Adrenal gland (tissue), 12 donors: Measurements from ENCODE around the gene PHGDH. TPM values are rescaled to one million over a fixed set of nuclear protein-coding genes. Genes with fewer than 3 reads are reported as not detected.

Experiments
- DNase-seq, 7 donors: peaks; one replicate each; pipeline ENCODE4 v3.0.0-alpha.2; 2019 to 2020
- H3K27ac ChIP-seq, 5 donors: fragments of 200-600 bp; sonication (generic) in 4 of 5; 1 replicate in 3 of 5; 2 replicates in 2 of 5; pipeline versions ENCODE4 v1.5.1 to v1.8.0; 2016 to 2020; ENCODE audit warnings: mild to moderate bottlenecking in 1 of 5
- H3K27me3 ChIP-seq: fragments of 200-600 bp; 2 replicates; pipeline ENCODE4 v1.8.0; 2021
- H3K36me3 ChIP-seq, 2 donors: fragments of 200-600 bp; replicated peaks in 1 of 2; 1 replicate in 1 of 2; 2 replicates in 1 of 2; pipeline versions ENCODE4 v1.5.1 to v1.8.0; 2018 to 2022
- H3K4me1 ChIP-seq, 2 donors: fragments of 200-600 bp; replicated peaks in 1 of 2; 1 replicate in 1 of 2; 2 replicates in 1 of 2; pipeline versions ENCODE4 v1.5.1 to v1.8.0; 2018 to 2021
- H3K4me3 ChIP-seq, 4 donors: fragments of 200-600 bp; sonication (generic) in 3 of 4; one replicate each; pipeline ENCODE4 v1.5.1; 2016 to 2018
- H3K9me3 ChIP-seq, 3 donors: fragments of 200-600 bp; sonication (generic) in 1 of 3; replicated peaks in 1 of 3; 1 replicate in 2 of 3; 2 replicates in 1 of 3; pipeline versions ENCODE4 v1.5.1 to v1.8.0; 2016 to 2021
- POLR2A ChIP-seq, 2 donors: fragments of 450-650 bp; IDR thresholded peaks; one replicate each; pipeline ENCODE4 v1.6.1; 2017; ENCODE audit warnings: antibody characterized with exemption in 2 of 2, mild to moderate bottlenecking in 2 of 2, moderate library complexity in 1 of 2
- WGBS, 4 donors: extraction: QIAGEN DNeasy Blood & Tissue Kit in 2 of 4; methylation state at CpG; one replicate each; pipeline versions ENCODE4 v1.1.5 to v1.1.7; 2013 to 2017; 5-methylcytosine and 5-hydroxymethylcytosine counted together
- intact Hi-C, 2 donors: fragments of 100-400 bp; cut with DNase I; formaldehyde crosslinking; loops; one replicate each; pipeline versions ENCODE4 v1.14.1 to v1.15.0; 2022 to 2023
- polyA plus RNA-seq, 3 donors: library from polyadenylated mRNA; stranded (reverse); fragments of 200-250 nt in 2 of 3; fragments of 350-450 nt in 1 of 3; fragmentation: Illumina TruSeq in 1 of 3; extraction: RNeasy Lipid Tissue Mini Kit (QIAGEN cat#74804) in 1 of 3; gene quantifications; one replicate each; pipeline ENCODE4 v1.2.3, GENCODE V29; 2013 to 2014
- total RNA-seq, 9 donors: library from RNA; depleted of rRNA in 4 of 9; stranded (reverse); fragments of >200 nt in 4 of 9; fragments of 120-200 nt in 1 of 9; fragmentation: NEBNext Ultra II Directional in 1 of 9; extraction: Animal tissue kit (Norgen Biotek cat#: 25700) in 1 of 9; gene quantifications; one replicate each; pipeline versions ENCODE4 v1.1.0 to v1.2.4, GENCODE V29; 2013 to 2023
- TF ChIP-seq, protein P1 (sequence below), 6 experiments: fragments of 450-650 bp in 4 of 6; fragments of 200-600 bp in 2 of 6; sonication (generic) in 1 of 6; IDR thresholded peaks; 1 replicate in 5 of 6; 2 replicates in 1 of 6; pipeline versions ENCODE4 v1.5.1 to v1.8.0; 2016 to 2021; ENCODE audit warnings: antibody characterized with exemption in 6 of 6, mild to moderate bottlenecking in 2 of 6, moderate library complexity in 1 of 6
- donor health status: healthy with polysubstance abuse.
- donor health status: Bipolar disorder and iron deficiency.
- donor health status: DM: yes; HTN: yes; CAD: no.
- donor health status: DM: no; HTN: no; CAD: no.
- donor health status: DM: no; HTN: no; CAD: no.
- donor health status: DM: yes; HTN: yes; CAD: no.

PHGDH gene
- total and polyA plus RNA-seq, 12 donors: 1.8 to 27.7 (median 3.6) TPM

DNA sequence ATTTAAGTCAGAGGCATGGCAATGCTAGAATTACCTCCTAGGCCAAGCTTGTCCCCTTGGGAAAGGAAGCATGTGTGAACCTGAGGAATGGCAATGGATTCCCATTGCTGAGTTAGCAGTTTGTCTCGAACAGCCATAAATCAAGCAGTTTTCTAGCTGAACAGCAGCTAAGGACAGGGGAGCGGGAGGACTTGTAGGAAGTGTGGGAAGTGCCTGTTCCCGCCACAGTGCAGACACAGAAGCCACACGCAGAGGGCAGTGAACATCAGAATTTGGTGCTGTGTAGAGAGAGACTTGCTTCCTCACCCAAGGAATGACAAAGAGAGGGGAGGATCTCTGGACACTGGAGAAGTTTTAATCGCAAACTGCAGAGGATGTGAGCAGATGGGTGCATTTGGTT is 3.8 kb downstream of the PHGDH start:
- 49 to 74% (median 55%) methylated on average over 5 of the region's 5 CpGs for WGBS, 4 donors
- H3K27ac ChIP-seq: no peak overlapping the region
- no peak for DNase-seq
- no peaks in the 10 kb centered on the region for H3K9me3 ChIP-seq
- H3K4me1 ChIP-seq: peaks cover 13 to 15% of the 10 kb centered on the region in 2 donors
- TF ChIP-seq, protein P1, sequence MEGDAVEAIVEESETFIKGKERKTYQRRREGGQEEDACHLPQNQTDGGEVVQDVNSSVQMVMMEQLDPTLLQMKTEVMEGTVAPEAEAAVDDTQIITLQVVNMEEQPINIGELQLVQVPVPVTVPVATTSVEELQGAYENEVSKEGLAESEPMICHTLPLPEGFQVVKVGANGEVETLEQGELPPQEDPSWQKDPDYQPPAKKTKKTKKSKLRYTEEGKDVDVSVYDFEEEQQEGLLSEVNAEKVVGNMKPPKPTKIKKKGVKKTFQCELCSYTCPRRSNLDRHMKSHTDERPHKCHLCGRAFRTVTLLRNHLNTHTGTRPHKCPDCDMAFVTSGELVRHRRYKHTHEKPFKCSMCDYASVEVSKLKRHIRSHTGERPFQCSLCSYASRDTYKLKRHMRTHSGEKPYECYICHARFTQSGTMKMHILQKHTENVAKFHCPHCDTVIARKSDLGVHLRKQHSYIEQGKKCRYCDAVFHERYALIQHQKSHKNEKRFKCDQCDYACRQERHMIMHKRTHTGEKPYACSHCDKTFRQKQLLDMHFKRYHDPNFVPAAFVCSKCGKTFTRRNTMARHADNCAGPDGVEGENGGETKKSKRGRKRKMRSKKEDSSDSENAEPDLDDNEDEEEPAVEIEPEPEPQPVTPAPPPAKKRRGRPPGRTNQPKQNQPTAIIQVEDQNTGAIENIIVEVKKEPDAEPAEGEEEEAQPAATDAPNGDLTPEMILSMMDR (IDR thresholded peaks at IDR 0.05): no peak
- H3K4me3 ChIP-seq: no peak overlapping the region
- intact Hi-C loops: no loop called here
- no peaks in the 10 kb centered on the region for H3K36me3 ChIP-seq
- H3K27me3 ChIP-seq: peaks cover 14% of the 10 kb centered on the region

GRCh38 chr1:119718409-119718808 is 6.7 kb downstream of the PHGDH start:
- no peak for DNase-seq
- no peaks in the 10 kb centered on the region for H3K4me1 ChIP-seq
- no peaks in the 10 kb centered on the region for H3K27me3 ChIP-seq
- no peaks in the 10 kb centered on the region for H3K36me3 ChIP-seq
- no peak for TF ChIP-seq POLR2A (IDR thresholded peaks at IDR 0.05)
- TF ChIP-seq, protein P1 (IDR thresholded peaks at IDR 0.05): no peak
- no peaks in the 10 kb centered on the region for H3K9me3 ChIP-seq
- intact Hi-C loops: no loop called here
- no peak overlapping the region for H3K27ac ChIP-seq
- no peak overlapping the region for H3K4me3 ChIP-seq

DNA sequence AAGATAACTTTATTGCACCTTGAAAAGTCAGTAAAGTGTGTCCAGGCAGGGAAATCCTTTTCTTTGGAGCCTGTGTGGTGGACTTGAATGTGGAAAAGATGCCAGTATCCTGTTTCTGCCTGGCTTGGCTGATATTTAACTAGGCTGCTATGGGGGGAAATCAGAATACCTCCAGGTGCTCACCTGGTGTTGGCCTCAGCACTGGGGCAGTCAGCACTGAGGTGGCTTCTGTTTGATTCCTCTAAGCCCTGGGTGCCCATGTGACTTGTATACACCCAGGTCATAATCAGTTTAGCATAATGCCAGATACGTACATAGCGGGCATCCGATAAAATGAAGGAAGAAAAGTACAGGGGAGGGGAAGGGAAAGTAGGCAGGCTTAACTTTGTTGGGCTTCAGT is 7.2 kb downstream of the PHGDH start:
- Histone ChIP-seq H3K27ac (no peak overlapping the region), H3K4me3 (no peak overlapping the region), H3K4me1 (no peaks in the 10 kb centered on the region), H3K9me3 (no peaks in the 10 kb centered on the region), H3K27me3 (no peaks in the 10 kb centered on the region), H3K36me3 (no peaks in the 10 kb centered on the region)
- no peak for DNase-seq
- 87 to 96% (median 95%) methylated on average over 3 of the region's 3 CpGs for WGBS, 4 donors
- intact Hi-C loops: no loop called here
- TF ChIP-seq, protein P1 (IDR thresholded peaks at IDR 0.05): no peak
- TF ChIP-seq POLR2A (IDR thresholded peaks at IDR 0.05): no peak

- no peaks in the 10 kb centered on the region for H3K36me3 ChIP-seq
- TF ChIP-seq, protein P1 (IDR thresholded peaks at IDR 0.05): no peak
- TF ChIP-seq POLR2A (IDR thresholded peaks at IDR 0.05): no peak
- H3K27me3 ChIP-seq: no peaks in the 10 kb centered on the region
- no peak overlapping the region for H3K4me3 ChIP-seq
- H3K9me3 ChIP-seq: no peaks in the 10 kb centered on the region
- no peak for DNase-seq
- 94 to 100% (median 98%) methylated on average over 8 to 11 of the region's 11 CpGs for WGBS, 4 donors
- no peak overlapping the region for H3K27ac ChIP-seq
- intact Hi-C loops: no loop called here
- H3K4me1 ChIP-seq: no peaks in the 10 kb centered on the region
These were observed 9.2 kb downstream of the PHGDH start for GRCh38 chr1:119720866-119721440.
